A673 (cell line): Measurements from ENCODE around the gene RXRA. TPM values are rescaled to one million over a fixed set of nuclear protein-coding genes. Genes with fewer than 3 reads are reported as not detected.

Experiments
- BruUV-seq: library from RNA; stranded (reverse); fragments of 400-500 nt; replicated peaks from 2 replicates; lab custom pipeline; 2021; lab: Mats Ljungman, UMichigan
- CTCF ChIA-PET: fragments of 300-600 bp; sonication (Branson Sonifier 250); formaldehyde crosslinking; loops from one replicate; lab custom pipeline; 2022; ENCODE audit warnings: antibody characterized with exemption; lab: Charles Lee
- POLR2A ChIA-PET: fragments of 300-600 bp; sonication (Branson Sonifier 250); formaldehyde crosslinking; loops from one replicate; lab custom pipeline; 2022; ENCODE audit warnings: antibody characterized with exemption; ENCODE audit not compliant: low non-redundant PET; lab: Charles Lee
- DNase-seq: peaks from one replicate; pipeline ENCODE4 v3.0.0-alpha.2; 2015; ENCODE audit warnings: low spot score
- H3K27ac ChIP-seq: fragments of 200-600 bp; sonication (generic); 2 replicates; pipeline ENCODE4 v1.5.1; 2016; ENCODE audit warnings: mixed run types, low read depth, mild to moderate bottlenecking, mixed read lengths, antibody characterized with exemption, low read length; ENCODE audit not compliant: poor library complexity, severe bottlenecking
- H3K27me3 ChIP-seq: fragments of 200-600 bp; sonication (generic); replicated peaks from 2 replicates; pipeline ENCODE4 v1.6.1; 2017; ENCODE audit warnings: mixed run types, low read depth, mild to moderate bottlenecking, mixed read lengths, antibody characterized with exemption, low read length; ENCODE audit not compliant: insufficient read depth, poor library complexity
- H3K36me3 ChIP-seq: fragments of 200-600 bp; sonication (generic); 2 replicates; pipeline ENCODE4 v1.6.1; 2016; ENCODE audit warnings: mixed run types, mild to moderate bottlenecking, mixed read lengths, antibody characterized with exemption, low read length; ENCODE audit not compliant: insufficient read depth, poor library complexity, severe bottlenecking
- H3K4me1 ChIP-seq: fragments of 200-600 bp; sonication (generic); 2 replicates; pipeline ENCODE4 v1.6.1; 2017; ENCODE audit warnings: mixed run types, mild to moderate bottlenecking, mixed read lengths, antibody characterized with exemption, low read length; ENCODE audit not compliant: insufficient read depth, poor library complexity, severe bottlenecking
- H3K4me3 ChIP-seq: fragments of 200-600 bp; sonication (generic); 2 replicates; pipeline ENCODE4 v1.5.1; 2016; ENCODE audit warnings: low read depth, mixed run types, mild to moderate bottlenecking, mixed read lengths, low read length; ENCODE audit not compliant: poor library complexity, severe bottlenecking
- H3K9me3 ChIP-seq: fragments of 200-600 bp; sonication (generic); 2 replicates; pipeline ENCODE4 v1.6.1; 2016; ENCODE audit warnings: mixed run types, low read depth, mild to moderate bottlenecking, mixed read lengths, antibody characterized with exemption, low read length; ENCODE audit not compliant: poor library complexity, severe bottlenecking
- EZH2 ChIP-seq: fragments of 200-600 bp; sonication (generic); IDR thresholded peaks from 2 replicates; pipeline ENCODE4 v1.6.1; 2017; ENCODE audit warnings: borderline replicate concordance, low read depth, mild to moderate bottlenecking, mixed read lengths, antibody characterized with exemption, low read length; ENCODE audit not compliant: poor library complexity, severe bottlenecking
- intact Hi-C: fragments of 100-400 bp; cut with micrococcal nuclease; formaldehyde crosslinking; loops from one replicate; pipeline ENCODE4 v1.10.0; 2022; ENCODE audit not compliant: unreplicated experiment
- total RNA-seq: library from RNA; stranded (reverse); gene quantifications from 2 replicates; pipeline ENCODE4 v1.2.3, GENCODE V29; 2021
- TF ChIP-seq, protein P1 (sequence below): fragments of 300-800, 200-600 bp; sonication (generic); conservative IDR thresholded peaks from 2 replicates; pipeline ENCODE4 v1.5.1; 2017; ENCODE audit warnings: low read depth, mild to moderate bottlenecking, antibody characterized with exemption, low read length, moderate library complexity, mixed read lengths

The RXRA gene
- total RNA-seq, 1 experiment from 2014 or later: 54.1 TPM

DNA sequence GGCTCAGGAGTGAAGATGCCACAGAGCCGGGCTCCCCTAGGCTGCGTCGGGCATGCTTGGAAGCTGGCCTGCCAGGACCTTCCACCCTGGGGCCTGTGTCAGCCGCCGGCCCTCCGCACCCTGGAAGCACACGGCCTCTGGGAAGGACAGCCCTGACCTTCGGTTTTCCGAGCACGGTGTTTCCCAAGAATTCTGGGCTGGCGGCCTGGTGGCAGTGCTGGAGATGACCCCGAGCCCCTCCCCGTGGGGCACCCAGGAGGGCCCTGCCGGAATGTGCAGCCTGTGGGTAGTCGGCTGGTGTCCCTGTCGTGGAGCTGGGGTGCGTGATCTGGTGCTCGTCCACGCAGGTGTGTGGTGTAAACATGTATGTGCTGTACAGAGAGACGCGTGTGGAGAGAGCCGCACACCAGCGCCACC lies 113.1 kb downstream of the RXRA start:
- Histone ChIP-seq H3K36me3 (peaks cover 11% of the 10 kb centered on the region), H3K9me3 (no peaks in the 10 kb centered on the region), H3K4me1 (peaks cover 26% of the 10 kb centered on the region), H3K27ac (no peak overlapping the region), H3K27me3 (no peaks in the 10 kb centered on the region), H3K4me3 (no peak overlapping the region)
- no TSS peak for BruUV-seq
- TF ChIP-seq, protein P1, sequence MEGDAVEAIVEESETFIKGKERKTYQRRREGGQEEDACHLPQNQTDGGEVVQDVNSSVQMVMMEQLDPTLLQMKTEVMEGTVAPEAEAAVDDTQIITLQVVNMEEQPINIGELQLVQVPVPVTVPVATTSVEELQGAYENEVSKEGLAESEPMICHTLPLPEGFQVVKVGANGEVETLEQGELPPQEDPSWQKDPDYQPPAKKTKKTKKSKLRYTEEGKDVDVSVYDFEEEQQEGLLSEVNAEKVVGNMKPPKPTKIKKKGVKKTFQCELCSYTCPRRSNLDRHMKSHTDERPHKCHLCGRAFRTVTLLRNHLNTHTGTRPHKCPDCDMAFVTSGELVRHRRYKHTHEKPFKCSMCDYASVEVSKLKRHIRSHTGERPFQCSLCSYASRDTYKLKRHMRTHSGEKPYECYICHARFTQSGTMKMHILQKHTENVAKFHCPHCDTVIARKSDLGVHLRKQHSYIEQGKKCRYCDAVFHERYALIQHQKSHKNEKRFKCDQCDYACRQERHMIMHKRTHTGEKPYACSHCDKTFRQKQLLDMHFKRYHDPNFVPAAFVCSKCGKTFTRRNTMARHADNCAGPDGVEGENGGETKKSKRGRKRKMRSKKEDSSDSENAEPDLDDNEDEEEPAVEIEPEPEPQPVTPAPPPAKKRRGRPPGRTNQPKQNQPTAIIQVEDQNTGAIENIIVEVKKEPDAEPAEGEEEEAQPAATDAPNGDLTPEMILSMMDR: no peak
- no peak for TF ChIP-seq EZH2
- no peak for DNase-seq
- intact Hi-C loops: no loop called here
- CTCF ChIA-PET: no interaction called here
- POLR2A ChIA-PET: no interaction called here

DNA sequence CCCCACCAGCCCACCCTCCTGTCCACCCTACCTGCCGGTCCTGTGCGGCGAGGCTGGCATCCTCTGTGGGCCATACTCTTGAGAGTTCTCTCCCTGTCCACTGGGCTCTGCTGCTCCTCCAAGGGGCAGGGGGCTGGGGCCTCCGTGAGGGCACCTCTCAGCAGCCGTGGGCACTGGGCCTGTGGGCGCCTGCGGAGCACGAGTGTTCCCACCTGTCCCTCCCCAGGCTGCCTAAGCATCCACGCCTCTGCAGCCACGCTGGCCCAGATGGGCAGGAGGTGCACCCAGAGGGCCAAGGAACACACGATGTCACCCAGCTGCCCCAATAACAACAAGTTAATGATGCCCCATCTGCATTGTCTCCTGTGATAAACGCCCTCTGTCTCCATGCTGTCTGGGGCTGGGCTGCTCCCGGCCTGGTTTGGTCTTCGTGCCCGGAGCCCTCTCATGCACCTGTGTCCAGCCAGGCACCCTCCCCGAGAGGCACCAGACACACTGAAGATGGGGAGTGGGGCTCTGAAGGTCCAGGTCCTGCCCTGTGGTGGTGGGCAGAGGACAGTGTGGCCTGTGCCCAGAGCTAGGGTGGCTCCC lies 114.5 kb downstream of the RXRA start:
- TF ChIP-seq EZH2: no peak
- TF ChIP-seq, protein P1: no peak
- Histone ChIP-seq H3K9me3 (no peaks in the 10 kb centered on the region), H3K4me3 (no peak overlapping the region), H3K4me1 (peaks cover 14% of the 10 kb centered on the region), H3K27me3 (no peaks in the 10 kb centered on the region), H3K36me3 (peaks cover 11% of the 10 kb centered on the region), H3K27ac (no peak overlapping the region)
- ChIA-PET CTCF (no interaction called here), POLR2A (no interaction called here)
- DNase-seq: no peak
- intact Hi-C loops: loop anchor here (10.0 kb wide), 1 partner anchor 634 kb away; no protein-coding TSS in a partner anchor
- no TSS peak for BruUV-seq

DNA sequence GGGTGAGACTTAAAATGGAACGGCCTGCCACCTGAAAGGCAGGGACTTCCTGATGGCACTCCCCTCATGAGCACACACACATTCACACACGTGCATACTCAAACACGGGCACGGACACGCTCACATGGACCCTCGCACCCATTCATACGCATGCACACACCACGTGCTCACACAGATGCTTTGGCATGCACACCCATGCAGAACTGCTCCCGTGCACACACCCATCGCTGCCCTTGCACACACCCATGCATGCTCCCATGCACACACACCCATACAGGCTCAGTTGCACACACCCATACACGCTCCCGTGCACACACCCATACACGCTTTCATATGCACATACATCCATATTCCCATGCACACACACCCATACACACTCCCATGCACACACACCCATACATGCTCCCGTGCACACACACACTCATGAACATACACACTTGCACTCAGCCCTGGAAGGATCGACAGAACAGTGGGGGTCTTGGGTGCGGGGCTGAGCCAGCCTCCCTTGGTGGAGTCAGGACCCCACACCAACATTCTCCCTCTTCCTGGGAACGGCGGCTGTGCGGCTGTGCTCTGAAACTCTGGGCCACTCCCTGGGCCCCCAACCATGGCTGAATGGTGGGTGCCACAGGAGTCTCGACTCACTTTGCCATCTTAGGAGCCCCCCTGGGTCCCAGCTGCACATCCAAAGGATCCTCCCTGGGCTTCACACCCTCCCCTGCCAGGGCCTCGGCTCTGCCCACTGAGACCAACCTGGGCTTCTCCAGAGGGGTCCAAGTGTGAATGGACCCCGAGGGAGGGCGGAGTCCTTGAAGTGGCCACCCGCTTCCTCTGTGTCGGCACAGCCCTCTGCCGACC lies 115.2 kb downstream of the RXRA start:
- no TSS peak for BruUV-seq
- Histone ChIP-seq H3K9me3 (no peaks in the 10 kb centered on the region), H3K4me1 (peaks cover 11% of the 10 kb centered on the region), H3K27ac (peak overlapping the region; percentile 16), H3K4me3 (no peak overlapping the region), H3K27me3 (no peaks in the 10 kb centered on the region), H3K36me3 (peaks cover 8% of the 10 kb centered on the region)
- no peak for DNase-seq
- TF ChIP-seq, protein P1: no peak
- CTCF ChIA-PET: no interaction called here
- intact Hi-C loops: loop anchor here (10.0 kb wide), 1 partner anchor 633 kb away; no protein-coding TSS in a partner anchor
- POLR2A ChIA-PET: no interaction called here
